Nephron progenitor cell (in vitro differentiated cells): ENCODE results near the gene CD248.
"Not testable (repeated sequence)": the region's sequence is repeated elsewhere in the genome, so short reads cannot be mapped to it uniquely, and the experiment has no call there.

Source experiments
- DNase-seq: peaks from one replicate; pipeline ENCODE4 v3.0.0; 2021
- H3K27ac Mint-ChIP-seq: 2 replicates; pipeline ENCODE4 v1.8.0; 2021; ENCODE audit warnings: mild to moderate bottlenecking, moderate library complexity, mixed read lengths
- H3K27me3 Mint-ChIP-seq: 2 replicates; pipeline ENCODE4 v1.8.0; 2021; ENCODE audit warnings: mild to moderate bottlenecking, low read depth, mixed read lengths; ENCODE audit not compliant: poor library complexity
- H3K36me3 Mint-ChIP-seq: 2 replicates; pipeline ENCODE4 v1.8.0; 2021; ENCODE audit warnings: low read depth, mixed read lengths
- H3K4me1 Mint-ChIP-seq: 2 replicates; pipeline ENCODE4 v1.8.0; 2021; ENCODE audit warnings: mixed read lengths
- H3K4me3 Mint-ChIP-seq: 2 replicates; pipeline ENCODE4 v1.8.0; 2021; ENCODE audit warnings: mild to moderate bottlenecking, moderate library complexity, mixed read lengths
- H3K9me3 Mint-ChIP-seq: 2 replicates; pipeline ENCODE4 v1.8.0; 2021; ENCODE audit warnings: mild to moderate bottlenecking, moderate library complexity, mixed read lengths
- CTCF ChIP-seq: fragments of 200-600 bp; sonication (generic); IDR thresholded peaks from 2 replicates; pipeline ENCODE4 v1.5.0; 2021; ENCODE audit warnings: antibody characterized with exemption

The CD248 gene

GRCh38 chr11:66279092-66279734 is 37.6 kb downstream of the CD248 start:
- no peaks in the 10 kb centered on the region for H3K9me3 Mint-ChIP-seq
- no peak for DNase-seq
- H3K4me1 Mint-ChIP-seq: peaks cover 36% of the 10 kb centered on the region
- peaks cover 16% of the 10 kb centered on the region for H3K36me3 Mint-ChIP-seq
- H3K4me3 Mint-ChIP-seq: peak overlapping the region; percentile 73
- no peak for TF ChIP-seq CTCF
- H3K27ac Mint-ChIP-seq: no peak overlapping the region
- peaks cover 18% of the 10 kb centered on the region for H3K27me3 Mint-ChIP-seq

GRCh38 chr11:66278363-66279091 is 38.3 kb downstream of the CD248 start:
- no peaks in the 10 kb centered on the region for H3K9me3 Mint-ChIP-seq
- H3K27ac Mint-ChIP-seq: no peak overlapping the region
- H3K36me3 Mint-ChIP-seq: peaks cover 21% of the 10 kb centered on the region
- H3K27me3 Mint-ChIP-seq: peaks cover 18% of the 10 kb centered on the region
- H3K4me3 Mint-ChIP-seq: peak overlapping the region; percentile 73
- TF ChIP-seq CTCF: no peak
- no peak for DNase-seq
- H3K4me1 Mint-ChIP-seq: peaks cover 37% of the 10 kb centered on the region

- DNase-seq: peak; percentile 77
These were observed 39.1 kb downstream of the CD248 start, which contains the start of gene CNIH2 for GRCh38 chr11:66277471-66278362. Gene CNIH2, plus strand, starts transcription at chr11:66278175. Its CDS starts 282 bp downstream, at chr11:66278457.

GRCh38 chr11:66277064-66277463 is 39.8 kb downstream of the CD248 start:
- H3K9me3 Mint-ChIP-seq, H3K27ac Mint-ChIP-seq, DNase-seq: not testable (repeated sequence)
- H3K4me3 Mint-ChIP-seq: peak overlapping the region; percentile 42
- H3K4me1 Mint-ChIP-seq: peaks cover 31% of the 10 kb centered on the region
- peaks cover 18% of the 10 kb centered on the region for H3K27me3 Mint-ChIP-seq
- H3K36me3 Mint-ChIP-seq: peaks cover 36% of the 10 kb centered on the region

More at GRCh38 chr11:66277471-66278362, 39.1 kb downstream of the CD248 start, which contains the start of gene CNIH2:
- Mint-ChIP-seq H3K36me3 (peaks cover 29% of the 10 kb centered on the region), H3K9me3 (no peaks in the 10 kb centered on the region), H3K27ac (no peak within 1 kb of the TSS), H3K4me3 (peak within 1 kb of the TSS; percentile 73), H3K4me1 (peaks cover 35% of the 10 kb centered on the region), H3K27me3 (peaks cover 18% of the 10 kb centered on the region)
- TF ChIP-seq CTCF: no peak

GRCh38 chr11:66276619-66277018 is 40.2 kb downstream of the CD248 start:
- Mint-ChIP-seq H3K36me3 (peaks cover 40% of the 10 kb centered on the region), H3K27me3 (peaks cover 18% of the 10 kb centered on the region), H3K4me1 (peaks cover 26% of the 10 kb centered on the region)
- not testable (repeated sequence) for H3K27ac Mint-ChIP-seq, DNase-seq, H3K4me3 Mint-ChIP-seq, H3K9me3 Mint-ChIP-seq

- DNase-seq: no peak
- no peak overlapping the region for H3K4me3 Mint-ChIP-seq
- H3K36me3 Mint-ChIP-seq: peaks cover 41% of the 10 kb centered on the region
- no peaks in the 10 kb centered on the region for H3K9me3 Mint-ChIP-seq
- H3K27me3 Mint-ChIP-seq: peaks cover 18% of the 10 kb centered on the region
- H3K4me1 Mint-ChIP-seq: peaks cover 21% of the 10 kb centered on the region
- H3K27ac Mint-ChIP-seq: no peak overlapping the region
- TF ChIP-seq CTCF: no peak
These were observed 40.7 kb downstream of the CD248 start for GRCh38 chr11:66275984-66276612.
